COLO668 (cell line): ENCODE measurements around the gene FBXO5.

Experiments
- DNase-seq: peaks from one replicate; lab custom pipeline; 2025; ENCODE audit not compliant: unreplicated experiment; lab: John Stamatoyannopoulos, UW

The FBXO5 gene

DNA sequence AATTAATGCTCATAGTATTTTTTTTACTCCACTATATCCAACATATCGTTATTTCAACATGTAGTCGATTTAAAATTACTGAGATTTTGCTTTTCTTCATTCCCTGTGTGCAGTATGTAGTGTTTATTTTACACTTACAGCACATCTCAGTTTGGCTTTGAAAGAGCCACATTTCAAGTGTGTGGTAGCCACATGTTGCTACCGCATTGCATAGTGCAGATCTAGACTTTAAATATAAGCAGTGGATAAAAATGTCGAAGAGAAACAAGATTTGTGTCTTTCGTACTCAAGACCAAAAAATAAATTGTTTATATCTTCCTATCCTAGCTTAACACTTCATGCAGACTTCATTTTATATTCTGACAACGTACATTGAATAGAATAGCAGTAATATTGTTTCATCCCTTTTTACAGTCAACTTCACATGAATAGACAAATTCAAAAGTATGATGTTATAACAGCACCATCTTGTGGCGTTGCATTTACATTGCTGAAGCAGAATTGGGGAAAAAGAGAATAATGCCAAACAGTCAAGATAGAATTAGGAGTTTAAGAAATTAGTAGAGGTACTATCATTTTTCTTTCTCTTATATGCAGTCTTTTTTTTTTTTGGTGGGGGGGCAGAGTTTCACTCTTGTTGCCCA lies 29.9 kb downstream of the FBXO5 start:
- DNase-seq: no peak

DNA sequence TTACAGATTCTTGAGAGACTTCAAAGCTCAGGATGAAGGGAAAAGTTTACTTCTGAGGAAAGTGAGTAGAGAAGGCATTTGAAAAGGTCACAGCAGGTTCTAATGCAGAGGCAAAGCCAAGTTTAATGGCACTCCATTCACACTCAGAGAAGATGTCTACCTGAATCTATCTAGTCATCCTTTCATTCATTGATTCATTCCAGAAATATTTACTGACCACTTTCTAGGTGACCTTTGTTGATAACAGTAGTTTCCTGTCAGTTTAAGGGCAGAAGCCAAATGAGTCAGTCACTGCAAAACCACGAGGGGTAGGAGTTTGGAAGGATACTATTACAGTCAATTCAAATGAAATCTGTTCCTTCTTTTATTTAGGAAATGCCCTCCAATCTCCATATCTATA lies 30.8 kb downstream of the FBXO5 start:
- no peak for DNase-seq

DNA sequence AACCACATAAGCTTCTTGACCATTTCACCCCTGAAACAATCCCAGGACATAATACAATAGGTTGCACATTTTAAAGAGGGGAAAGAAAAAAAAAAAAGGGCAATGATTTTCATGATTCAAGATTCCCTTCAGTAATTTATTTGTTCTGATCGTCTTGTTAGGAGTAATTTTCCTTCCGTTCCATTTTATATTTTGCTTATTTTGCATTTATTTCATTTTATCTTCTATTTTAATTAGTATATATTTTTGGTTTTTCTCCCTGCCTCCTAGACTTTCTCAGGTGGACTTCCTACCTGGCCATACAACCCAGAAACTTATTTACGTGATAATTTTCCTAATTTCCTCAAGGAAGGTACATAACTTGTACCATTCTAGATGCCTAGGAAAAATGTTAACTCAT lies 32.6 kb downstream of the FBXO5 start:
- no peak for DNase-seq

DNA sequence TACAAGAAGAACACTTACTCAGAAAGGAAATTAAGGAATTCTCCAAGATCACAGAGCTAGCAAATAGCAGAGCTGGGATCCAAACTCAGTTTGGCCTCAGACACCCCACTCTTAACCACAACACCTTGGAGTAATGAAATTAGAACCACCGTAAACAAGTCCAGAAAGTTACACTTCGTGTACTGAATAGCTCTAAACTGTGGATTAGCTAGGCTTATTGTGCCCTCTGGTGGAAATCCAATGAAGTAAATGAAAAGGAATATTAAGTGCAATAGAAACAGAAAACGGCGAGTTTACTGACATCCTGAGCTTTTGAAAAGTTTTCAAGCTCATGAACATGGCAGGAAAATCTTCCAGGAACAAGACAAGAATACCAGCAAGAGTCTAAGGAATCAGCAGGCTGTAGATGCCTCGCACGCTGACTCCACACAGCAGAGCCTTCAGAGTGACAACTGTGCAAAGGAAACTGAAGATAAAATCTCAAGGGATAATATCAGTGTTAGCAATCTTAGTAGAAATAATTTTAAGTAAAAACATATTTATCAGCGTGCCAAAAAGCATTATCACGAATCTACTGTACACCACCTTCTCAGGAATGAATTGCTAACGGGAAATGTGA lies 34.6 kb downstream of the FBXO5 start:
- DNase-seq: no peak

DNA sequence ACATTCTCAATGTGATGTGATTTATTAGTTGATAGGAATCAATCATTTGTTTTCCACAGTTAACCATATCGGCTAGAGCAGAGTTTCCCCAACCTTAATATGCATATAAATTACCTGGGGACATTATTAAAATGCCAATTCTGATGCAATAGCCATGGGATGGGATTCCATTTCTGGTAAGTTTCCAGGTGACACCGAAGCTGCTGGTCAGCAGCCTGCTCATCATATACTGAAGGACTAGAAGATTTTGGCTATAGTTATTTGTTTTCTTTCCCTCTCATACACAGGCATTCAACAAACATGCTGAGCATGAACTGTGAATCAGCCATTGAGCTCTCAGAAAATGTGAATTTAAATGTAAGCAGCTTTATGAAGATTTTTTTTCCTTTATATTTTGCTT lies 35.8 kb downstream of the FBXO5 start:
- no peak for DNase-seq

DNA sequence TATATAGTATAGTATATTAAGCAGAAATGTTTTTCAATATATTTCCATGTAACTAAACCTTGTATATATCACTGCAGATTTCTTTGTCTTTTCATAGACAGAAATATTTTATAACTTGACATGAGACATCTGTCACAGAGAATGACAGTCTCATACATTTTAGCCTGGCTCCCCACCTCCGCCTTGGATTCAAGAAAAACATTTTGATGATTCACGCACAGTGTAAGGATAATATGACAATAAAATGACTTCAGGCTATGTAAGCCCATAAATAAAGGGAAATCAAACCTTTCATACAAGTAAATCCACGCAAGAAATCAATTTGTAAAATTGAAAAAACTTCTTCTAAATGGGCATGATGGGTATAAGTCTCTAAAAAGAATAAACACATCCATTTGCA lies 36.4 kb downstream of the FBXO5 start:
- DNase-seq: no peak

DNA sequence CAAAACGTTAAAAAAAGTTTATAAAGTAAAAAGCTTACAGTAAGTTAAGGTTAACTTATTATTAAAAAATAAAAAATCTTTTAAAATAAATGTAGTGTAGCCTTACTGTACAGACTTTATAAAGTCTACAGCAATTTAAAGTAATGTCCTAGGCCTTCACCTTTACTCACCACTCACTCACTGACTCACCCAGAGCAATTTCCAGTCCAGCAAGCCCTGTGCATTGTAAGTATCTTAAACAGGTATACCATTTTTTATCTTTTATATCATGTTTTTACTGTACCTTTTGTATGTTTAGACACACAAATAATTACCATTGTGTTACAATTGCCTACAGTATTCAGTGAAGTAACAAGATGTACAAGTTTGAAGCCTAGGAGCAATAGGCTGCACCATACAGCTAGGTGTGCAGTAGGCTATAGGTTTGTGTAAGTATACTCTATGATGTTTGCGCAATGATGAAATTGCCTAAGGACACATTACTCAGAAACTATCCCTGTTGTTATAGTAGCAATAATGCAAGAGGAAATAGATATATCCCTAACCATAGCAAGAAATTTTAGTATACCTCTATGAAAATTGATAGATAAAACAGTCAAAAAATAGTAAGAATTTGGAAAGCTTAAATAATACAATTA lies 39.5 kb downstream of the FBXO5 start:
- no peak for DNase-seq

DNA sequence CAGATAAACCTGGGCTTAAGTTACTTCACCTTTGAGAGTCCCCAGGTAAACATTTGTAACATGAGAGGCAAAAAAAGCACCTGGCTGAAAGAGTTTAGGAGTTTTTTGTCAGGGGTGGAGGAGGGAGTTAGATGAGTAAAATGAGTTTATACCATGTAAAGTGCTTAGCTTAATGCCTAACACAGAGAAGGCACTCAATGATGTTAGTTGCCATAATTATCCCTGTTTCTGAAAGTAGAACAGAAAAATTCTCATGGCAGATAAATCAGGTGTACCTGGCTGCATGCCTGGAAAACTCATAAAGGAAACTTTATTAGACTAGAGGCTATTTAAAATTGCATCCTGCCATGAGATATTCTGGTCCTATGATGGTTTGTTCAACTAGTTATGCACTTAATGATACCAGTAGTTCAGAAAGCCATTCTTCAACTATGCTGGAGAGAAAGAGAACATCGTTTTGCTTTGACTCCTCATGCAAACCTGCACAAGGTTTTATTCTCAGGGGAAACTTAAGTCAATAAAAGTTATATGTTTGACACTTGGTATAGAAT lies 40.4 kb downstream of the FBXO5 start:
- DNase-seq: no peak

DNA sequence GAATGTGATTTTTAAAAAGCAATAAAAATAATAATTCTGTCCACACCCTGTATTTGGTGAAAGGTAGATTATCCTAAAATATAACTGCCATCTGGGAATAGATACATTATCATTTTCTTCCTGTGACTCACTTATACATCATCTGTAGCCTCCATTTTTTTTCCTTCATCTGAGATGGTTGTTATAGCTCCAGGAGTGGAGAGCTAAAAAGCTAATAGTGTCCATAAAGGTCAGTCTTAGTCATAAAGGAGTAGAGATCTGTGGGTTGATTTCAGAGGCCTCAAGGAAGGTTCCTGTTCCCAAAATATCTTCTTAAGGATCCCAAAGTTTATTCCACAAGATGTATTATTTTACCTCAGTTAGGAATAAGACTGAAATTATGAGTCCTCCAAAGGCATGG lies 41.1 kb downstream of the FBXO5 start:
- DNase-seq: no peak

DNA sequence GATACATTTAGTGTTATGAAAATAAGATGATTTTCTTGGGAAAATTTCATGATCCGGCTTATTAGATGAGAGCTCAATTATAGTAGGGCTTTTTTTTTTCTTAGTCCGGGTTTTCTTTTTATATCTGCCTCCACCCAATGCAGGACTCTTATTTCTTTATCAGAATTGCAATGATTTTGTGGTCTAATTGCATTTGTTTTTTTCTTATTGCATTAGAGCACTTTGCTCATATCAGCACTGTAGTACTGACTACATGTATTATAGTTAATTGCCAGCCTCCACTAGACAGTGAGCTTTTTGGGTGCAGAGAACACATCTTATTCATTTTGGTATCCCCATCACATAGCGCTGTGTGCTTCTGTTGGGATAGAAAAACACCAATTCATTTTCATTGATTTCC lies 50.0 kb downstream of the FBXO5 start:
- no peak for DNase-seq

DNA sequence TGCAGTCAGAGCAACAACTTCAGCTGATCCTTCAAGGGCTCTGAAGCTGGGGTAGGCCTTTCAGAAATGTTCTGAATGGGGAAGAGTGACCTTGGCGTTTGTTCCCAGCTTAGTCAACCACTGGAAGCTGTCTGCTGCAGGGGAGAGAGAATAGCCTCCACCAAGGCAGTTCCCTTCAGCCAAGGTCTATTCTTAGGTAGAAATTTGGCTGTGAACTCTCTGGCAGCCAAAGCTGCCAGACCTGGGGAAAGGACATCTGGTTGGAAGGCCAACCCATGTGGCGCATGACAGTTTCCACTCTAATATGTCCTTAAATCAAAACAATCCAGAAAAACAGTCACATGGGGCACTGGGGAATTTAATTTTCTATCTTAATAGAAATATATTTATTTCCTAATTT lies 60.1 kb downstream of the FBXO5 start:
- DNase-seq: no peak
